ENCODE data around the gene SYNPO2. TPM values are rescaled to one million over a fixed set of nuclear protein-coding genes. Genes with fewer than 3 reads are reported as not detected.
A peak's percentile ranks its signal among the peaks of the same experiment; 100 is the strongest.

Gene SYNPO2
- total RNA-seq, 2 donors from 2014 or later, result 9.5 to 266 TPM

- Histone ChIP-seq H3K4me3 (no peak overlapping the region), H3K9ac (ENCODE audit: low read depth in 2 of 2, low read length in 2 of 2) (no peak overlapping the region), H3K27ac (peak overlapping the region; percentile 11), H3K27me3 (no peaks in the 10 kb centered on the region), H3K9me3 (no peaks in the 10 kb centered on the region), H3K4me1 (no peaks in the 10 kb centered on the region), H3K36me3 (no peaks in the 10 kb centered on the region)
- DNase-seq, result no peak
- no peak for TF ChIP-seq CTCF (IDR thresholded peaks at IDR 0.05)
- intact Hi-C loops (cut with DNase I), result no loop called here
These were observed 53.1 kb downstream of the SYNPO2 start for GRCh38 chr4:118941799-118942198.

DNA sequence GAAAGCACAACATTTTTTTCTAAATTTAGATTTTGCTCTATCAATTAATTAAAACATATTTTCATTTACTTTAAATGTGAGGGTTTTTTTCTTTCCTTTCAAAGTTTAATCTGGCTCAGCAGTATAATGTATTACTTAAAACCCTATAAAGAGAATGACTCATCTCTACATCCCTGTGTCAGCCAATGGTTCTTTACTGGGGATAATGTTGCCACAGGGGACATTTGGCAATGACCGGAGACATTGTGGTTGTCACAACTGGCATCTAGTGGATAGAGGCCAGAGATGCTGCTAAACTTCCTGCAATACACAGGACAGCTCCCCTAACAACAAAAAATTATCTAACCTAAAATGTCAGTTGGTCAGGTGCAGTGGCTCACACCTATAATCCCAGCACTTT, 53.8 kb downstream of the SYNPO2 start:
- Histone ChIP-seq H3K9me3 (no peaks in the 10 kb centered on the region), H3K4me1 (no peaks in the 10 kb centered on the region), H3K36me3 (no peaks in the 10 kb centered on the region), H3K27ac (peak overlapping the region; percentile 11), H3K27me3 (no peaks in the 10 kb centered on the region), H3K4me3 (no peak overlapping the region), H3K9ac (ENCODE audit: low read depth in 2 of 2, low read length in 2 of 2) (no peak overlapping the region)
- intact Hi-C loops (cut with DNase I), result no loop called here
- no peak for TF ChIP-seq CTCF (IDR thresholded peaks at IDR 0.05)
- no peak for DNase-seq

DNA sequence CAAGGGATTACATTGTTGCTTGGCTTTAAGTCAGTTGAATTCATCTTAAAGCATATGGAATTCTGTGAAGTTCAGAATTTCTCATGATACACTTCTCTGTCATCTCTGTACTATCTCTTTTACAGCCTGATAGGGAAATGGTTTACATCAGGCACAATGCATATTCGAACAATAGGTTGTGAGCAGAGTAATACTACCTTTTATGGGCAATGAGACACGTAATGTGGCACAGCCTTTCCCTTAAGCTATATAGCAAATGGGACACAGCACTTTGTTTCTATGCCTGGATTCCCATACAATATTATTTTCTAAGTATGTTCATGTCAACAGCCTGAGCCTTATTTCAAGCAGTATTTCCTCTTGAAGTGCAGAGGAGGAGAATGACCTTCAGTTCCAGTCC, 58.4 kb downstream of the SYNPO2 start:
- Histone ChIP-seq H3K4me1 (no peaks in the 10 kb centered on the region), H3K27ac (no peak overlapping the region), H3K36me3 (no peaks in the 10 kb centered on the region), H3K9ac (ENCODE audit: low read depth in 2 of 2, low read length in 2 of 2) (no peak overlapping the region), H3K9me3 (no peaks in the 10 kb centered on the region), H3K4me3 (no peak overlapping the region), H3K27me3 (no peaks in the 10 kb centered on the region)
- TF ChIP-seq CTCF (IDR thresholded peaks at IDR 0.05), result no peak
- DNase-seq, result no peak
- intact Hi-C loops (cut with DNase I), result no loop called here

DNA sequence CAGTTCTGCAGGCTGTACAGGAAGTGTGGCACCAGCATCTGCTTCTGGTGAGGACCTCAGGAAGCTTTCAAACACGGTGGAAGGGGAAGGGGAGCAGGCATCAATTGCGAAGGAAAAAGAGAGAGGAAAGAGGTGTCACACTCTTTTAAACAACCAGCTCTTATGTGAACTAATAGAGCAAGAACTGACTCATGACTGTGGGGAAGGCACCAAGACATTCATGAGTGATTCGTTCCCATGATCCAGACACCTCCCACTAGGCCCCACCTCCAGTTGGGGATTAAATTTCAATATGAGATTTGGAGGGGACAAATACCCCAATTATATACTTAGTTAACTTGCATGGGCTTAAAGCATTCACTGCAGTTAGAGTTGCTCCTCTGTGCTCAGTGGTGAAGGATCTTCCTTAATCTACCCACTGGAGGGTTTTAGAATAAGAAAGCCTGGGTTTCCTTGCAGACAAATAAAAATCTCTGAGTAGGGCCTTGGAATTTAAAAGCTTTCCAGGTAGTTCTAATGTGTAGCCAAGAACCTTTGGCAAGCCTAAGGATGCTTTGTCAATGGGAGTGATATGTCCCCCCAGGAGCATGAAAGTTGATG, 60.0 kb downstream of the SYNPO2 start:
- H3K27ac ChIP-seq, result no peak overlapping the region
- H3K4me1 ChIP-seq, result no peaks in the 10 kb centered on the region
- H3K36me3 ChIP-seq, result no peaks in the 10 kb centered on the region

GRCh38 chr4:118950224-118950623, 61.6 kb downstream of the SYNPO2 start:
- H3K4me3 ChIP-seq, result no peak overlapping the region
- no peaks in the 10 kb centered on the region for H3K36me3 ChIP-seq
- H3K9me3 ChIP-seq, result no peaks in the 10 kb centered on the region
- no peaks in the 10 kb centered on the region for H3K27me3 ChIP-seq
- no peak overlapping the region for H3K27ac ChIP-seq
- no peak for DNase-seq
- no peak for TF ChIP-seq CTCF (IDR thresholded peaks at IDR 0.05)
- no peak overlapping the region for H3K9ac ChIP-seq (ENCODE audit: low read depth in 2 of 2, low read length in 2 of 2)
- no peaks in the 10 kb centered on the region for H3K4me1 ChIP-seq
- intact Hi-C loops (cut with DNase I), result no loop called here

More for the DNA sequence above, 60.0 kb downstream of the SYNPO2 start:
- Histone ChIP-seq H3K9me3 (no peaks in the 10 kb centered on the region), H3K4me3 (no peak overlapping the region), H3K9ac (ENCODE audit: low read depth in 2 of 2, low read length in 2 of 2) (no peak overlapping the region), H3K27me3 (no peaks in the 10 kb centered on the region)
- no peak for TF ChIP-seq CTCF (IDR thresholded peaks at IDR 0.05)
- intact Hi-C loops (cut with DNase I), result no loop called here
- no peak for DNase-seq

Data from colonic mucosa (tissue), 4 donors.